Fibroblast of lung (primary cell): ENCODE measurements around the gene PELO.

ENCODE experiments used
- CTCF ChIP-seq, 2 donors: IDR thresholded peaks in 1 of 2; conservative IDR thresholded peaks in 1 of 2; 1 replicate in 1 of 2; 2 replicates in 1 of 2; pipeline ENCODE4 v1.5.1; 2011 to 2012; ENCODE audit warnings: low read length in 2 of 2, control low read depth in 1 of 2, inconsistent platforms in 1 of 2, low read depth in 1 of 2, mild to moderate bottlenecking in 1 of 2
- EZH2 ChIP-seq: IDR thresholded peaks from 2 replicates; pipeline ENCODE4 v1.5.1; 2012; ENCODE audit warnings: low read length, control low read depth, mild to moderate bottlenecking; ENCODE audit errors: missing control alignments

- no peak for TF ChIP-seq CTCF (conservative IDR thresholded peaks at IDR 0.05 in 1 of 2, IDR thresholded peaks at IDR 0.05 in 1 of 2; ENCODE audit: low read depth in 1 of 2, low read length in 2 of 2)
- no peak for TF ChIP-seq EZH2
These were observed 2.1 kb downstream of the PELO start for GRCh38 chr5:52789851-52790250.
